Measurements from ENCODE around the gene MTMR3. TPM values are rescaled to one million over a fixed set of nuclear protein-coding genes. Genes with fewer than 3 reads are reported as not detected.

Gene MTMR3
- total and polyA plus RNA-seq, 2 of the 8 experiments (the other 6 are each of a cell fraction or from before 2014, with no cell fraction given): 16.9 to 18.5 TPM

DNA sequence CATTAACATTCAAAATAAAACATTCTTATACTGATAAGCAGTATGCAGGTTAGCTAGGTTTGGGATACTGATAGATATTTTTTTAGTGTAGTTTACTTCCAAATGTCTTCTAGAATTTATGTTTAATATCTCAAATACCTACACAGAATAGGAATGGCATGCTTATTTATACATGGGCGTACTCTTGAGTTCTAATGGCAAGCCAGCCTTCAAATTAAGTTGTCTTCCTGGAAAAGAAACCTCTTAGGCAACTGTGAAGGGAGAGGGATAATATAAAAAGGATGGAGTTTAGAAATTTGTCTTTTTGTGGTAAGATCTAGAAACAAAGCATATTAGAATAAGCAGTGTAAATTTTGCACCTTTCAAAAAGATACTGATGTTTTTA, 65.4 kb downstream of the MTMR3 start (continued):
- TF ChIP-seq SIX5 (IDR thresholded peaks at IDR 0.05; ENCODE audit: low read depth, low read length): no peak
- no peak for TF ChIP-seq SP1 (IDR thresholded peaks at IDR 0.05; ENCODE audit: low read depth, low read length)
- no peak for TF ChIP-seq EP300 (IDR thresholded peaks at IDR 0.05; ENCODE audit: borderline replicate concordance in 1 of 2, low read depth in 2 of 2, low read length in 2 of 2)
- TF ChIP-seq CTBP2 (IDR thresholded peaks at IDR 0.05; ENCODE audit: borderline replicate concordance, insufficient read depth, insufficient read length, low read length): no peak
- no peak for TF ChIP-seq SP4 (IDR thresholded peaks at IDR 0.05; ENCODE audit: low read length)
- no peak for TF ChIP-seq SIRT6 (IDR thresholded peaks at IDR 0.05; ENCODE audit: low read length)
- no peak for TF ChIP-seq CREB1 (IDR thresholded peaks at IDR 0.05)
- no peak for TF ChIP-seq TCF12 (IDR thresholded peaks at IDR 0.05; ENCODE audit: low read depth, low read length)
- no peak for TF ChIP-seq POLR2AphosphoS5 (IDR thresholded peaks at IDR 0.05; ENCODE audit: low read depth, low read length)
- TF ChIP-seq MAX (IDR thresholded peaks at IDR 0.05): no peak
- TF ChIP-seq, protein P1, sequence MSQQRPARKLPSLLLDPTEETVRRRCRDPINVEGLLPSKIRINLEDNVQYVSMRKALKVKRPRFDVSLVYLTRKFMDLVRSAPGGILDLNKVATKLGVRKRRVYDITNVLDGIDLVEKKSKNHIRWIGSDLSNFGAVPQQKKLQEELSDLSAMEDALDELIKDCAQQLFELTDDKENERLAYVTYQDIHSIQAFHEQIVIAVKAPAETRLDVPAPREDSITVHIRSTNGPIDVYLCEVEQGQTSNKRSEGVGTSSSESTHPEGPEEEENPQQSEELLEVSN (IDR thresholded peaks at IDR 0.05): no peak
